Gastrocnemius medialis (tissue), 4 donors: ENCODE data around the gene KLHDC7B.

ENCODE experiments used
- POLR2A ChIP-seq, 2 donors: fragments of 450-650 bp; IDR thresholded peaks; one replicate each; pipeline ENCODE4 v1.6.1; 2017; ENCODE audit warnings: antibody characterized with exemption in 2 of 2, mild to moderate bottlenecking in 2 of 2, moderate library complexity in 2 of 2
- TF ChIP-seq, protein P1 (sequence below), 5 experiments: fragments of 450-650 bp in 3 of 5; fragments of 200-600 bp in 2 of 5; sonication (generic) in 2 of 5; IDR thresholded peaks in 4 of 5; conservative IDR thresholded peaks in 1 of 5; 1 replicate in 4 of 5; 2 replicates in 1 of 5; pipeline ENCODE4 v1.5.1; 2016 to 2019; ENCODE audit warnings: antibody characterized with exemption in 5 of 5, mild to moderate bottlenecking in 3 of 5, moderate library complexity in 3 of 5

DNA sequence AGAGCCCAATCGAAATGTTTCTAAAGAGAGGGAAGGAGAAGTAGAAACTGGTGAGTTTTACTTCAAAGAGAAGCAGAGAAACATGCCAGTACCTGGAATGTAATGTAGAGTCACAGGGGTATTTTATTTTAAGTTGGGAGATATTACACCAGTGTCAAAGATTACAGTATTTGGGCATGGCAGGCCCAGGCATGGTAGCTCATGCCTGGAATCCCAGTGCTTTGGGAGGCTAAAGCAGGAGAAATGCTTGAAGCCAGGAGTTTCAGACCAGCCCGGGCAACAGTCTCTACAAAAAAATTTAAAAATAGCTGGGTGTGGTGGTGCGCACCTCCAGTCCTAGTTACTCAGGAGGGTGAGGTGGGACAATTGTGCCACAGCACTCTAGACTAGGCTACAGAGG, 14.3 kb downstream of the KLHDC7B start:
- TF ChIP-seq, protein P1, sequence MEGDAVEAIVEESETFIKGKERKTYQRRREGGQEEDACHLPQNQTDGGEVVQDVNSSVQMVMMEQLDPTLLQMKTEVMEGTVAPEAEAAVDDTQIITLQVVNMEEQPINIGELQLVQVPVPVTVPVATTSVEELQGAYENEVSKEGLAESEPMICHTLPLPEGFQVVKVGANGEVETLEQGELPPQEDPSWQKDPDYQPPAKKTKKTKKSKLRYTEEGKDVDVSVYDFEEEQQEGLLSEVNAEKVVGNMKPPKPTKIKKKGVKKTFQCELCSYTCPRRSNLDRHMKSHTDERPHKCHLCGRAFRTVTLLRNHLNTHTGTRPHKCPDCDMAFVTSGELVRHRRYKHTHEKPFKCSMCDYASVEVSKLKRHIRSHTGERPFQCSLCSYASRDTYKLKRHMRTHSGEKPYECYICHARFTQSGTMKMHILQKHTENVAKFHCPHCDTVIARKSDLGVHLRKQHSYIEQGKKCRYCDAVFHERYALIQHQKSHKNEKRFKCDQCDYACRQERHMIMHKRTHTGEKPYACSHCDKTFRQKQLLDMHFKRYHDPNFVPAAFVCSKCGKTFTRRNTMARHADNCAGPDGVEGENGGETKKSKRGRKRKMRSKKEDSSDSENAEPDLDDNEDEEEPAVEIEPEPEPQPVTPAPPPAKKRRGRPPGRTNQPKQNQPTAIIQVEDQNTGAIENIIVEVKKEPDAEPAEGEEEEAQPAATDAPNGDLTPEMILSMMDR (IDR thresholded peaks at IDR 0.05 in 4 of 5, conservative IDR thresholded peaks at IDR 0.05 in 1 of 5), result no peak
- TF ChIP-seq POLR2A (IDR thresholded peaks at IDR 0.05), result no peak
